ENCODE data around the gene ATXN7L1.
A peak's percentile ranks its signal among the peaks of the same experiment; 100 is the strongest.

ATXN7L1 gene

DNA sequence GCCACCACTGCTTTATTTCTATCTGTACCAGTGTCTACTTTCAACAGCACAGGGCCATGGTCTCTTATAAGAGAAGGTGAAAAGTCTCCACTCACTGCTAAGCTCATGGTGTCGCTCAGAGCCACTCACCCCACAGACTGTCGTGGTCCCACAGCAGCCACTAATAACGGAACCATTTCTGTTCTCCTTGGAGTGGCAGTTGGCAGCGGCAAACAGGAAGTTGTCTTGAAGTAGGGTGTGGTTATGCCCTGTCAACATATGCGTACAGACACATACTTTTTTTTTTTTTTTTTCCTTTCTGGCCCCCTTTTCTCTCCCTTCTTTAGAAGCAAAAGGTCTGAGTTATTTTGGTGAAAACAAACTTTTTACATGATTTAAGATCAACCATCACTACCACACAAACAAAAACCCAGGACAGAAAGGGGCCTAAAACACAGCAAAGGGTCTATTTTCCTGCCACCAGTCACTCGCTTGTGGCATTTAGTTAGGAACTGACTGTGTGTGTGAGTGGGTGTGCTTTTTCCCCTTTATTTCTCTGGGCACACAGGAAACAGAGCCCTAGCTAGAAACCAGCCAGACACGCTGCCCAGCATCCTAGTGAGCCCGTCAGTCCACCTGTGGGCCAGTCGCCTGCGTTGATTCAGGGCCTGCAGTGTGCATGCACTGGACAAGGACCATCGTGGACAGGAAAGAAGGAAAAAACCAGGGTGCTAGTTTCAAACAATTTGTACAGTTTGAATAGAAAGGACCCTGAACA lies 198.4 kb downstream of the ATXN7L1 start:
- no peaks in the 10 kb centered on the region for H3K27me3 Mint-ChIP-seq (ENCODE audit: low read depth)
- peak overlapping the region; percentile 87 for H3K4me3 Mint-ChIP-seq
- peaks cover 27% of the 10 kb centered on the region for H3K36me3 Mint-ChIP-seq (ENCODE audit: low read depth)
- H3K4me1 Mint-ChIP-seq (ENCODE audit: low read depth): peaks cover 60% of the 10 kb centered on the region
- H3K27ac Mint-ChIP-seq: peak overlapping the region; percentile 96
- H3K9me3 Mint-ChIP-seq: no peaks in the 10 kb centered on the region
- peak; percentile 62 for DNase-seq (ENCODE audit: low spot score)

DNA sequence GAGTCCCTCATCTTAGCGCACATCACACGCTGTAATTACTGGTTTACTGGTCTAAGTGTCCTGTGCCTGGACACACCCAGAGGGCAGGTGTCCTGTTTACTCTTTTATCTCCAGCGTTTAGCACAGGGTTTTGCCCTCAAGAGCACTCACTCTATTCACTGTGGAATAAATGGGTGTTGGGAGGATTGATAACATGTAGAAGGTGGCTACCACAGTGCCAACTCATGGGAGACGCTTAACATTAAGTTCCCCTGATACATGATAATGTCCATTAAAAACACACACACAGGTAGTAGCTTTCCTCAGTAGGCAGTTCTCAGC lies 199.0 kb downstream of the ATXN7L1 start:
- H3K9me3 Mint-ChIP-seq: no peaks in the 10 kb centered on the region
- peaks cover 27% of the 10 kb centered on the region for H3K36me3 Mint-ChIP-seq (ENCODE audit: low read depth)
- no peak for DNase-seq (ENCODE audit: low spot score)
- H3K27me3 Mint-ChIP-seq (ENCODE audit: low read depth): no peaks in the 10 kb centered on the region
- peak overlapping the region; percentile 87 for H3K4me3 Mint-ChIP-seq
- peaks cover 60% of the 10 kb centered on the region for H3K4me1 Mint-ChIP-seq (ENCODE audit: low read depth)
- H3K27ac Mint-ChIP-seq: peak overlapping the region; percentile 96

DNA sequence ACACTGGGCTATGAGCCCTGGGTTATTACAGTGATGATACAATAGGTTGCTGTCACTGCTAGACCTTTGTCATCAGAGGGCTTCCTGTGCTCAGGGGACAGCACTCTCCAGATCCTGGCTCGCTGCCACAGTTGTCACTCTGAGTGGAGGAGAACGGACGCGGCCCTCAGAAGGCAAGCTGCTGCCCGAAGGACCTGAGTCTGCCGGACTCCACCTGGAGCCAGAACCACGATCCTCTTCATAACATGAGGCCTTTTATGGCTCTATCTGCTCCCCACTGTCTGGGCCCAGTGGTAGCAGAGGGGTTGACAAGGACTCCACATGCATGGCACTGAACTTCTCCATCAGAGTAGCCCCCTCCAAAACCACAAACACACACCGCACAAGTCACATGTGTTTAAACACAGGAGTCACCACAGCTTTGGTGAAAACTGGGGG lies 200.4 kb downstream of the ATXN7L1 start:
- Mint-ChIP-seq H3K4me3 (peak overlapping the region; percentile 87), H3K4me1 (ENCODE audit: low read depth) (peaks cover 60% of the 10 kb centered on the region), H3K27me3 (ENCODE audit: low read depth) (no peaks in the 10 kb centered on the region)

GRCh38 chr7:105674200-105674920 lies 202.0 kb downstream of the ATXN7L1 start:
- no peaks in the 10 kb centered on the region for H3K9me3 Mint-ChIP-seq
- H3K27me3 Mint-ChIP-seq (ENCODE audit: low read depth): no peaks in the 10 kb centered on the region
- peaks cover 28% of the 10 kb centered on the region for H3K36me3 Mint-ChIP-seq (ENCODE audit: low read depth)
- DNase-seq (ENCODE audit: low spot score): no peak
- peak overlapping the region; percentile 78 for H3K27ac Mint-ChIP-seq
- H3K4me3 Mint-ChIP-seq: no peak overlapping the region
- H3K4me1 Mint-ChIP-seq (ENCODE audit: low read depth): peaks cover 57% of the 10 kb centered on the region

More for the DNA sequence above, 200.4 kb downstream of the ATXN7L1 start:
- peak overlapping the region; percentile 96 for H3K27ac Mint-ChIP-seq
- DNase-seq (ENCODE audit: low spot score): peak; percentile 30
- H3K9me3 Mint-ChIP-seq: no peaks in the 10 kb centered on the region
- peaks cover 27% of the 10 kb centered on the region for H3K36me3 Mint-ChIP-seq (ENCODE audit: low read depth)

GRCh38 chr7:105673367-105674084 lies 202.9 kb downstream of the ATXN7L1 start:
- peak overlapping the region; percentile 47 for H3K27ac Mint-ChIP-seq
- H3K4me1 Mint-ChIP-seq (ENCODE audit: low read depth): peaks cover 49% of the 10 kb centered on the region
- DNase-seq (ENCODE audit: low spot score): no peak
- H3K4me3 Mint-ChIP-seq: no peak overlapping the region
- H3K9me3 Mint-ChIP-seq: no peaks in the 10 kb centered on the region
- peaks cover 23% of the 10 kb centered on the region for H3K36me3 Mint-ChIP-seq (ENCODE audit: low read depth)
- no peaks in the 10 kb centered on the region for H3K27me3 Mint-ChIP-seq (ENCODE audit: low read depth)

DNA sequence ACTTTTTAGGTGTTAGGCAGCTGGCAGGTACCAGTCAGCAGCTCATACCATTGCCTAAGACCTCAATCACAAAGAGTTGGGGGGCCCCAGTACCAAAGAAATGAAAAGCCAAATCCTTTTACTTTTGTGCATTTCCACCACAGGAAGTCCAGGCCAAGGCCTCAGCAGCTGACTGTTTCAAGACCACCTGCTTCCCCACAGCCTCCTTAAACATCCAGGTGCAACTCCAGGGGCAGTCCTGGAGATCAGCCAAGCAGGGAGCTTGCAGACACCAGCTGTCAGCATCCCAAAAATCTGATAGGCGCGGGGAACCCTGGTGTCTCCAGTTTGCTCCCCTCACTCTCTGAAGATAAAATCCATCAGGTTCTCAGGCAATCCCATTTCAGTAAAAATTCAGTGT lies 203.6 kb downstream of the ATXN7L1 start:
- Mint-ChIP-seq H3K4me1 (ENCODE audit: low read depth) (peaks cover 42% of the 10 kb centered on the region), H3K27ac (no peak overlapping the region), H3K4me3 (no peak overlapping the region), H3K27me3 (ENCODE audit: low read depth) (no peaks in the 10 kb centered on the region), H3K36me3 (ENCODE audit: low read depth) (peaks cover 18% of the 10 kb centered on the region), H3K9me3 (no peaks in the 10 kb centered on the region)
- no peak for DNase-seq (ENCODE audit: low spot score)

- no peaks in the 10 kb centered on the region for H3K4me1 Mint-ChIP-seq (ENCODE audit: low read depth)
- H3K9me3 Mint-ChIP-seq: no peaks in the 10 kb centered on the region
- no peak for DNase-seq (ENCODE audit: low spot score)
- no peak overlapping the region for H3K27ac Mint-ChIP-seq
- H3K36me3 Mint-ChIP-seq (ENCODE audit: low read depth): peaks cover 37% of the 10 kb centered on the region
- H3K27me3 Mint-ChIP-seq (ENCODE audit: low read depth): no peaks in the 10 kb centered on the region
- no peak overlapping the region for H3K4me3 Mint-ChIP-seq
Observed at GRCh38 chr7:105666324-105666723, 210.1 kb downstream of the ATXN7L1 start.

DNA sequence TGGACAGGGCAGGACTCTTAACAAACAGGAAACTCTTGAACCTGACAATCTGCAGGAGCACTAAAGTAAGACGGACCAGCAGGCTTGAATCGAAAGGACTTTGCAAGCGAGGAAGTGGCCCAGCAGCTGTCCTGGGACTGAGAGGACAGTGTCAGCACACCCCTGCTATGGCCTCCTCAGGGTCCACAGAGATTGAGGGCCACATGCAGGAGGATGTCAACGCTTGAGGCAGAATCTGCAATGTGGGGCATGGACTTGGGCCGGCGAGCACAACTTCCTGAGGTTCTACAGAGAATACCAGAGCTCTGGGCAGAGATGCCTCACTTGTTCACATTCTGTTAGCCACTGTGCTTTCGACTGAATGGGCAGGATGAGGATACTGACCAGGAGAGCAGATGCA lies 210.7 kb downstream of the ATXN7L1 start:
- no peaks in the 10 kb centered on the region for H3K9me3 Mint-ChIP-seq
- H3K36me3 Mint-ChIP-seq (ENCODE audit: low read depth): peaks cover 43% of the 10 kb centered on the region
- no peak for DNase-seq (ENCODE audit: low spot score)
- H3K4me3 Mint-ChIP-seq: no peak overlapping the region
- no peaks in the 10 kb centered on the region for H3K4me1 Mint-ChIP-seq (ENCODE audit: low read depth)
- H3K27ac Mint-ChIP-seq: no peak overlapping the region
- H3K27me3 Mint-ChIP-seq (ENCODE audit: low read depth): no peaks in the 10 kb centered on the region

- peaks cover 44% of the 10 kb centered on the region for H3K36me3 Mint-ChIP-seq (ENCODE audit: low read depth)
- no peak overlapping the region for H3K27ac Mint-ChIP-seq
- no peaks in the 10 kb centered on the region for H3K4me1 Mint-ChIP-seq (ENCODE audit: low read depth)
Observed at GRCh38 chr7:105664816-105665525, 211.4 kb downstream of the ATXN7L1 start.

GRCh38 chr7:105662998-105663397 lies 213.4 kb downstream of the ATXN7L1 start:
- no peak overlapping the region for H3K4me3 Mint-ChIP-seq
- DNase-seq (ENCODE audit: low spot score): no peak
- H3K27ac Mint-ChIP-seq: no peak overlapping the region
- H3K9me3 Mint-ChIP-seq: no peaks in the 10 kb centered on the region
- H3K4me1 Mint-ChIP-seq (ENCODE audit: low read depth): peaks cover 3% of the 10 kb centered on the region
- peaks cover 54% of the 10 kb centered on the region for H3K36me3 Mint-ChIP-seq (ENCODE audit: low read depth)
- no peaks in the 10 kb centered on the region for H3K27me3 Mint-ChIP-seq (ENCODE audit: low read depth)

More at GRCh38 chr7:105664816-105665525, 211.4 kb downstream of the ATXN7L1 start:
- Mint-ChIP-seq H3K4me3 (no peak overlapping the region), H3K9me3 (no peaks in the 10 kb centered on the region), H3K27me3 (ENCODE audit: low read depth) (no peaks in the 10 kb centered on the region)
- no peak for DNase-seq (ENCODE audit: low spot score)

DNA sequence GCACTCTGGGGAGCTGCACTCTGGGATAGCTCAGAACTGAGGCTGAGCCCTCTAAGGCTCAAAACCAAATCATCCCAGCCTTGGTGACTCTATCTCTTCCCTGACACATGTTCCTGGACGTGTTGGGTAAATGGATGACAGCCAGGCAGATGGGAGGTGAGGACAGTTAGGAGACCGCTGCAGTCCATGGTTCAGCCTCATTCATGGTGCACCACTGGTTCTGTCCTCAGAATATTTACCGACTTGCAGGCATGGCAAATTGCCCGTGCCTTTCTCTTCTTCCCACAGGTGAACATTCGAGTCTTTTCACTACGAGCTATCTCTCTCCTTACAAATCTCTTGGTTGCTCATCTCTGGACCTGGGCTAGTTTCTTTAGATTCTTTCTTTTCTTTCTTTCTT lies 214.8 kb downstream of the ATXN7L1 start:
- no peak for DNase-seq (ENCODE audit: low spot score)
- H3K9me3 Mint-ChIP-seq: no peaks in the 10 kb centered on the region

GRCh38 chr7:105656922-105657521 lies 219.4 kb downstream of the ATXN7L1 start:
- no peak overlapping the region for H3K27ac Mint-ChIP-seq
- H3K36me3 Mint-ChIP-seq (ENCODE audit: low read depth): peaks cover 34% of the 10 kb centered on the region
- H3K9me3 Mint-ChIP-seq: no peaks in the 10 kb centered on the region
- no peaks in the 10 kb centered on the region for H3K27me3 Mint-ChIP-seq (ENCODE audit: low read depth)
- H3K4me1 Mint-ChIP-seq (ENCODE audit: low read depth): peaks cover 6% of the 10 kb centered on the region
- DNase-seq (ENCODE audit: low spot score): peak; percentile 50
- no peak overlapping the region for H3K4me3 Mint-ChIP-seq

More for the DNA sequence above, 214.8 kb downstream of the ATXN7L1 start:
- Mint-ChIP-seq H3K27me3 (ENCODE audit: low read depth) (no peaks in the 10 kb centered on the region), H3K27ac (no peak overlapping the region), H3K4me1 (ENCODE audit: low read depth) (peaks cover 6% of the 10 kb centered on the region), H3K4me3 (no peak overlapping the region), H3K36me3 (ENCODE audit: low read depth) (peaks cover 58% of the 10 kb centered on the region)

Data from T-helper 2 cell treated with Interferon-gamma antibody and Interleukin-4, amounts not matched to agents 5 μg/mL and 100 μg/mL, for 36 hours (primary cell).